SW480 (cell line): ENCODE data around the gene TRIM40.

ENCODE experiments used
- DNase-seq: peaks from one replicate; pipeline ENCODE4 v3.0.0-alpha.2; 2016; ENCODE audit warnings: low spot score

Gene TRIM40

GRCh38 chr6:30149234-30149633 is 13.3 kb downstream of the TRIM40 start:
- DNase-seq, result no peak

- DNase-seq, result peak; percentile 91
Observed at GRCh38 chr6:30149858-30150550, 14.1 kb downstream of the TRIM40 start.

- no peak for DNase-seq
Observed at GRCh38 chr6:30150671-30151395, 14.9 kb downstream of the TRIM40 start.

- no peak for DNase-seq
Observed at GRCh38 chr6:30151580-30151979, 15.6 kb downstream of the TRIM40 start.

- DNase-seq, result no peak
Observed at GRCh38 chr6:30152016-30152673, 16.2 kb downstream of the TRIM40 start.

GRCh38 chr6:30152910-30153610 is 17.1 kb downstream of the TRIM40 start:
- DNase-seq, result no peak

- no peak for DNase-seq
Observed at GRCh38 chr6:30154061-30154460, 18.1 kb downstream of the TRIM40 start.

GRCh38 chr6:30154709-30155519 is 19.0 kb downstream of the TRIM40 start:
- DNase-seq, result peak; percentile 72

GRCh38 chr6:30155520-30156261 is 19.8 kb downstream of the TRIM40 start:
- no peak for DNase-seq

GRCh38 chr6:30156262-30156599 is 20.3 kb downstream of the TRIM40 start:
- peak; percentile 90 for DNase-seq

- DNase-seq, result no peak
Observed at GRCh38 chr6:30156774-30157173, 20.8 kb downstream of the TRIM40 start.

- DNase-seq, result no peak
Observed at GRCh38 chr6:30157581-30157980, 21.6 kb downstream of the TRIM40 start.

GRCh38 chr6:30157999-30158398 is 22.1 kb downstream of the TRIM40 start:
- no peak for DNase-seq

- DNase-seq, result no peak
Observed at GRCh38 chr6:30158475-30159040, 22.6 kb downstream of the TRIM40 start.

GRCh38 chr6:30160008-30160784 is 24.3 kb downstream of the TRIM40 start:
- no peak for DNase-seq

- no peak for DNase-seq
Observed at GRCh38 chr6:30160785-30161531, 25.0 kb downstream of the TRIM40 start, which contains the start of gene TRIM10. Gene TRIM10 (minus strand): TSS chr6:30161211. CDS start chr6:30160858, 353 bp downstream.

- DNase-seq, result peak; percentile 18
Observed at GRCh38 chr6:30162265-30163089, 26.5 kb downstream of the TRIM40 start.
